SK-N-SH (cell line): ENCODE measurements around the gene FLRT1. TPM values are rescaled to one million over a fixed set of nuclear protein-coding genes. Genes with fewer than 3 reads are reported as not detected.

Source experiments
- CTCF ChIA-PET: fragments of 300-600, 350-600 bp; formaldehyde crosslinking; extraction: SDS; loops from one replicate; lab custom pipeline; 2021; lab: Yijun Ruan, JAX
- POLR2A ChIA-PET: fragments of 350-600 bp; sonication (Branson Sonifier 250); formaldehyde crosslinking; extraction: SDS; loops from one replicate; lab custom pipeline; 2020; ENCODE audit warnings: antibody characterized with exemption, inconsistent platforms; lab: Yijun Ruan, JAX
- DNase-seq: peaks from one replicate; pipeline ENCODE4 v3.0.0; 2012
- H2AFZ ChIP-seq: fragments of 200-600 bp; sonication (generic); 2 replicates; pipeline ENCODE4 v1.8.1; 2016; ENCODE audit warnings: antibody characterized with exemption, mild to moderate bottlenecking, low read depth
- H3F3A ChIP-seq: fragments of 200-600 bp; sonication (generic); replicated peaks from 2 replicates; pipeline ENCODE3; 2016; ENCODE audit warnings: antibody characterized with exemption, mild to moderate bottlenecking; ENCODE audit not compliant: insufficient read depth
- H3K27ac ChIP-seq, 2 experiments: fragments of 200-500 bp in 1 of 2; fragments of 200-600 bp in 1 of 2; sonication (Bioruptor generic) in 1 of 2; sonication (generic), shearing (Covaris generic) in 1 of 2; 2 replicates each; pipeline versions ENCODE4 v1.5.1 to v1.6.1; 2014 to 2016; ENCODE audit warnings: low read depth in 2 of 2, inconsistent platforms in 1 of 2, low read length in 1 of 2, mild to moderate bottlenecking in 1 of 2, mixed read lengths in 1 of 2
- H3K27me3 ChIP-seq: fragments of 200-600 bp; sonication (generic), shearing (Covaris generic); 2 replicates; pipeline ENCODE4 v1.6.1; 2016; ENCODE audit warnings: mixed run types; ENCODE audit not compliant: insufficient read depth
- H3K36me3 ChIP-seq, 2 experiments: fragments of 200-500 bp in 1 of 2; fragments of 200-600 bp in 1 of 2; sonication (Bioruptor generic) in 1 of 2; sonication (generic) in 1 of 2; replicated peaks in 1 of 2; 2 replicates each; pipeline versions ENCODE3 to v1.5.1; 2014 to 2016; ENCODE audit warnings: low read length in 1 of 2, mild to moderate bottlenecking in 1 of 2; ENCODE audit not compliant: insufficient read depth in 2 of 2, control insufficient read depth in 1 of 2
- H3K4me1 ChIP-seq, 2 experiments: fragments of 200-500 bp in 1 of 2; fragments of 200-600 bp in 1 of 2; sonication (Bioruptor generic) in 1 of 2; sonication (generic), shearing (Covaris generic) in 1 of 2; 2 replicates each; pipeline versions ENCODE4 v1.5.1 to v1.6.1; 2014 to 2016; ENCODE audit warnings: low read depth in 1 of 2, low read length in 1 of 2, mixed run types in 1 of 2; ENCODE audit not compliant: insufficient read depth in 2 of 2, control insufficient read depth in 1 of 2
- H3K4me2 ChIP-seq: fragments of 200-600 bp; sonication (generic), shearing (Covaris generic); 2 replicates; pipeline ENCODE4 v1.6.1; 2017; ENCODE audit warnings: mixed run types
- H3K4me3 ChIP-seq, 2 experiments: fragments of 200-500 bp in 1 of 2; fragments of 200-600 bp in 1 of 2; sonication (Bioruptor generic) in 1 of 2; sonication (generic), shearing (Covaris generic) in 1 of 2; 2 replicates each; pipeline versions ENCODE4 v1.5.1 to v1.8.1; 2014 to 2016; ENCODE audit warnings: low read depth in 2 of 2, inconsistent platforms in 1 of 2, low read length in 1 of 2, mild to moderate bottlenecking in 1 of 2, mixed read lengths in 1 of 2, moderate library complexity in 1 of 2
- H3K79me2 ChIP-seq: fragments of 200-600 bp; sonication (generic); 2 replicates; pipeline ENCODE4 v1.8.1; 2017; ENCODE audit warnings: mild to moderate bottlenecking; ENCODE audit not compliant: insufficient read depth
- H3K9ac ChIP-seq: fragments of 200-600 bp; sonication (generic); 2 replicates; pipeline ENCODE4 v1.6.1; 2017; ENCODE audit warnings: mixed run types
- H3K9me2 ChIP-seq: fragments of 200-600 bp; sonication (generic); 2 replicates; pipeline ENCODE4 v1.6.1; 2017; ENCODE audit warnings: mixed run types
- H3K9me3 ChIP-seq: fragments of 200-600 bp; sonication (generic); 2 replicates; pipeline ENCODE4 v1.6.1; 2017; ENCODE audit warnings: mixed run types, mild to moderate bottlenecking, moderate library complexity
- H4K20me1 ChIP-seq: fragments of 200-600 bp; sonication (generic); 2 replicates; pipeline ENCODE4 v1.6.1; 2017; ENCODE audit warnings: mild to moderate bottlenecking, mixed run types; ENCODE audit not compliant: insufficient read depth
- CHD2 ChIP-seq: fragments of 150-350 bp; IDR thresholded peaks from 2 replicates; pipeline ENCODE4 v1.6.1; 2018; ENCODE audit warnings: low read length; ENCODE audit not compliant: partially characterized antibody
- ELF1 ChIP-seq: IDR thresholded peaks from 2 replicates; pipeline ENCODE4 v1.4.0; 2012
- EP300 ChIP-seq, 2 experiments: IDR thresholded peaks; 2 replicates each; pipeline versions ENCODE4 v1.4.0 to v1.6.1; 2012; ENCODE audit warnings: borderline replicate concordance in 1 of 2, low read depth in 1 of 2, low read length in 1 of 2
- FOSL2 ChIP-seq: IDR thresholded peaks from 2 replicates; pipeline ENCODE4 v1.4.0; 2012; ENCODE audit warnings: low read depth, mild to moderate bottlenecking, moderate library complexity, borderline replicate concordance
- GABPA ChIP-seq: IDR thresholded peaks from 2 replicates; pipeline ENCODE4 v1.4.0; 2012; ENCODE audit warnings: low read depth, mild to moderate bottlenecking
- MEF2A ChIP-seq: IDR thresholded peaks from 2 replicates; pipeline ENCODE4 v1.4.0; 2012; ENCODE audit warnings: low read depth, borderline replicate concordance
- NFIC ChIP-seq: IDR thresholded peaks from 2 replicates; pipeline ENCODE4 v1.4.0; 2012; ENCODE audit warnings: borderline replicate concordance
- NRF1 ChIP-seq: IDR thresholded peaks from 2 replicates; pipeline ENCODE4 v1.6.1; 2012; ENCODE audit warnings: low read depth, mild to moderate bottlenecking, low read length
- RAD21 ChIP-seq: IDR thresholded peaks from 2 replicates; pipeline ENCODE4 v1.6.1; 2012; ENCODE audit warnings: mild to moderate bottlenecking, low read length
- RFX5 ChIP-seq: IDR thresholded peaks from 2 replicates; pipeline ENCODE4 v1.6.1; 2012; ENCODE audit warnings: mild to moderate bottlenecking, improper control_type of control experiment, low read length
- RXRA ChIP-seq: IDR thresholded peaks from 2 replicates; pipeline ENCODE4 v1.4.0; 2012; ENCODE audit warnings: low read depth, mild to moderate bottlenecking, borderline replicate concordance
- SMC3 ChIP-seq: IDR thresholded peaks from 2 replicates; pipeline ENCODE4 v1.6.1; 2012; ENCODE audit warnings: low read depth, low read length, improper control_type of control experiment
- TCF12 ChIP-seq: IDR thresholded peaks from 2 replicates; pipeline ENCODE4 v1.4.0; 2012
- YY1 ChIP-seq: IDR thresholded peaks from 2 replicates; pipeline ENCODE4 v1.4.0; 2012; ENCODE audit warnings: low read depth, mild to moderate bottlenecking
- WGBS: methylation state at CpG from one replicate; pipeline ENCODE4 v1.1.6; 2017; ENCODE audit warnings: low lambda C conversion rate; 5-methylcytosine and 5-hydroxymethylcytosine counted together
- polyA plus RNA-seq, 3 experiments: library from polyadenylated mRNA; depleted of rRNA; stranded (reverse); fragments of >200 nt; gene quantifications; 2 replicates each; pipeline ENCODE4 v1.2.3, GENCODE V29; 2012
- TF ChIP-seq, protein P1 (sequence below): IDR thresholded peaks from 2 replicates; pipeline ENCODE4 v1.6.1; 2012; ENCODE audit warnings: mild to moderate bottlenecking, low read depth, low read length, moderate library complexity
- TF ChIP-seq, protein P2 (sequence below): fragments of 200-600 bp; sonication (generic); IDR thresholded peaks from 2 replicates; pipeline ENCODE4 v1.6.1; 2017; ENCODE audit warnings: antibody characterized with exemption, mild to moderate bottlenecking, moderate library complexity
- TF ChIP-seq, protein P3 (sequence below): IDR thresholded peaks from 2 replicates; pipeline ENCODE4 v1.4.0; 2012; ENCODE audit warnings: low read depth, borderline replicate concordance
- TF ChIP-seq, protein P4 (sequence below): fragments of 150-350 bp; IDR thresholded peaks from 2 replicates; pipeline ENCODE4 v1.6.1; 2017; ENCODE audit warnings: antibody characterized with exemption, low read length, low read depth, borderline replicate concordance

The FLRT1 gene
- polyA plus RNA-seq, 1 of the 3 experiments (the other 2 are of a cell fraction): 0.03 TPM

DNA sequence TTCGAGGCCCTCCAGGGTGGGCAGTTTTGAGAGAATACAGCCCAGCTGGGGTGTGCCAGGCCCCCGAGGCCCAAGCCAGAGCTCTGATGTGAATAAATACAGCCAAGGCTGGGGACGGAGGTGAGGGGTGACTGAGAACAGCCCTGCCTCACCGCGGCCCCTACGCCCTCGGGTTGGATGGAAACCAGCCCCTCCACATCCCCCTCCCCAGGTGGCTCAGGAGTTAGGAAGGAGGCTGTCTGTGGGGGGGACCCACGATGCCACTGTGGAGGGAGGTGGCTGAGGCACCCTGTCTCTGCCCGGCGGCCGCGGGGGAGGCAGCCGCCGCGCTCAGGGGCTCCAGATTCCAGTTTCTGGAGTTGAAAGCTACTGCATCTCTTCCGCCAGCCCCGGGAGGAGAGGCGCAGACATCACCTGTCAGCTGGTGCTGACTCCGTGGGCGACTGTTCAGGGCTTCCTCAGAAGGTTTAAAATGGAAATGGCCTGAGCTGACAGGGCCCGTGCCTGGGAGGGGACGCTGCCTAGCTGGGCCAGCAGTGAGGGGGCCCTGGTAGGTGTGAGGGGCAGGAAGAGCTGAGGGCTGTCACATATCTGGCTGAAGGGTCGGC, 1.4 kb downstream of the FLRT1 start:
- no peak overlapping the region for H2AFZ ChIP-seq
- H3K79me2 ChIP-seq: no peaks in the 10 kb centered on the region
- DNase-seq: no peak
- H3K4me3 ChIP-seq: peak overlapping the region; percentile 58 to 62; a peak in 2 of 4 replicates
- no peak overlapping the region for H3K9ac ChIP-seq
- H3K4me1 ChIP-seq: peaks cover 3 to 67% of the 10 kb centered on the region in 2 experiments; a peak in 2 of 4 replicates
- CTCF ChIA-PET: interaction anchor here (0.7 to 11.1 kb wide), 7 partner anchors 11 to 200 kb away, joined by 3 to 207 read pairs (median 4); no protein-coding TSS in a partner anchor
- 0 out of 2 replicates have a peak, but pooled peaks cover 3% of the 10 kb centered on the region for H4K20me1 ChIP-seq
- H3K27me3 ChIP-seq: no peaks in the 10 kb centered on the region
- peak overlapping the region in 1 of 2 experiments; percentile 84; a peak in 2 of 4 replicates for H3K27ac ChIP-seq
- no peaks in the 10 kb centered on the region for H3K9me3 ChIP-seq
- peak overlapping the region; percentile 82 for H3K4me2 ChIP-seq
- no peaks in the 10 kb centered on the region for H3K9me2 ChIP-seq
- TF ChIP-seq NFIC: no peak
- TF ChIP-seq, protein P1, sequence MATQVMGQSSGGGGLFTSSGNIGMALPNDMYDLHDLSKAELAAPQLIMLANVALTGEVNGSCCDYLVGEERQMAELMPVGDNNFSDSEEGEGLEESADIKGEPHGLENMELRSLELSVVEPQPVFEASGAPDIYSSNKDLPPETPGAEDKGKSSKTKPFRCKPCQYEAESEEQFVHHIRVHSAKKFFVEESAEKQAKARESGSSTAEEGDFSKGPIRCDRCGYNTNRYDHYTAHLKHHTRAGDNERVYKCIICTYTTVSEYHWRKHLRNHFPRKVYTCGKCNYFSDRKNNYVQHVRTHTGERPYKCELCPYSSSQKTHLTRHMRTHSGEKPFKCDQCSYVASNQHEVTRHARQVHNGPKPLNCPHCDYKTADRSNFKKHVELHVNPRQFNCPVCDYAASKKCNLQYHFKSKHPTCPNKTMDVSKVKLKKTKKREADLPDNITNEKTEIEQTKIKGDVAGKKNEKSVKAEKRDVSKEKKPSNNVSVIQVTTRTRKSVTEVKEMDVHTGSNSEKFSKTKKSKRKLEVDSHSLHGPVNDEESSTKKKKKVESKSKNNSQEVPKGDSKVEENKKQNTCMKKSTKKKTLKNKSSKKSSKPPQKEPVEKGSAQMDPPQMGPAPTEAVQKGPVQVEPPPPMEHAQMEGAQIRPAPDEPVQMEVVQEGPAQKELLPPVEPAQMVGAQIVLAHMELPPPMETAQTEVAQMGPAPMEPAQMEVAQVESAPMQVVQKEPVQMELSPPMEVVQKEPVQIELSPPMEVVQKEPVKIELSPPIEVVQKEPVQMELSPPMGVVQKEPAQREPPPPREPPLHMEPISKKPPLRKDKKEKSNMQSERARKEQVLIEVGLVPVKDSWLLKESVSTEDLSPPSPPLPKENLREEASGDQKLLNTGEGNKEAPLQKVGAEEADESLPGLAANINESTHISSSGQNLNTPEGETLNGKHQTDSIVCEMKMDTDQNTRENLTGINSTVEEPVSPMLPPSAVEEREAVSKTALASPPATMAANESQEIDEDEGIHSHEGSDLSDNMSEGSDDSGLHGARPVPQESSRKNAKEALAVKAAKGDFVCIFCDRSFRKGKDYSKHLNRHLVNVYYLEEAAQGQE: no peak
- TF ChIP-seq ELF1: no peak
- TF ChIP-seq TCF12: no peak
- TF ChIP-seq YY1: no peak
- TF ChIP-seq GABPA: no peak
- no peak for TF ChIP-seq RXRA
- no peak for TF ChIP-seq NRF1
- no peak for TF ChIP-seq MEF2A
- no peak for TF ChIP-seq CHD2
- TF ChIP-seq, protein P2, sequence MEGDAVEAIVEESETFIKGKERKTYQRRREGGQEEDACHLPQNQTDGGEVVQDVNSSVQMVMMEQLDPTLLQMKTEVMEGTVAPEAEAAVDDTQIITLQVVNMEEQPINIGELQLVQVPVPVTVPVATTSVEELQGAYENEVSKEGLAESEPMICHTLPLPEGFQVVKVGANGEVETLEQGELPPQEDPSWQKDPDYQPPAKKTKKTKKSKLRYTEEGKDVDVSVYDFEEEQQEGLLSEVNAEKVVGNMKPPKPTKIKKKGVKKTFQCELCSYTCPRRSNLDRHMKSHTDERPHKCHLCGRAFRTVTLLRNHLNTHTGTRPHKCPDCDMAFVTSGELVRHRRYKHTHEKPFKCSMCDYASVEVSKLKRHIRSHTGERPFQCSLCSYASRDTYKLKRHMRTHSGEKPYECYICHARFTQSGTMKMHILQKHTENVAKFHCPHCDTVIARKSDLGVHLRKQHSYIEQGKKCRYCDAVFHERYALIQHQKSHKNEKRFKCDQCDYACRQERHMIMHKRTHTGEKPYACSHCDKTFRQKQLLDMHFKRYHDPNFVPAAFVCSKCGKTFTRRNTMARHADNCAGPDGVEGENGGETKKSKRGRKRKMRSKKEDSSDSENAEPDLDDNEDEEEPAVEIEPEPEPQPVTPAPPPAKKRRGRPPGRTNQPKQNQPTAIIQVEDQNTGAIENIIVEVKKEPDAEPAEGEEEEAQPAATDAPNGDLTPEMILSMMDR: no peak
- TF ChIP-seq EP300 (IDR thresholded peaks at IDR 0.05; ENCODE audit: borderline replicate concordance in 1 of 2, low read depth in 1 of 2, low read length in 1 of 2): no peak
- TF ChIP-seq RAD21: no peak
- no peak for TF ChIP-seq RFX5
- TF ChIP-seq, protein P3, sequence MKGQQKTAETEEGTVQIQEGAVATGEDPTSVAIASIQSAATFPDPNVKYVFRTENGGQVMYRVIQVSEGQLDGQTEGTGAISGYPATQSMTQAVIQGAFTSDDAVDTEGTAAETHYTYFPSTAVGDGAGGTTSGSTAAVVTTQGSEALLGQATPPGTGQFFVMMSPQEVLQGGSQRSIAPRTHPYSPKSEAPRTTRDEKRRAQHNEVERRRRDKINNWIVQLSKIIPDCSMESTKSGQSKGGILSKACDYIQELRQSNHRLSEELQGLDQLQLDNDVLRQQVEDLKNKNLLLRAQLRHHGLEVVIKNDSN: no peak
- no peak for TF ChIP-seq SMC3
- TF ChIP-seq FOSL2: no peak
- TF ChIP-seq, protein P4, sequence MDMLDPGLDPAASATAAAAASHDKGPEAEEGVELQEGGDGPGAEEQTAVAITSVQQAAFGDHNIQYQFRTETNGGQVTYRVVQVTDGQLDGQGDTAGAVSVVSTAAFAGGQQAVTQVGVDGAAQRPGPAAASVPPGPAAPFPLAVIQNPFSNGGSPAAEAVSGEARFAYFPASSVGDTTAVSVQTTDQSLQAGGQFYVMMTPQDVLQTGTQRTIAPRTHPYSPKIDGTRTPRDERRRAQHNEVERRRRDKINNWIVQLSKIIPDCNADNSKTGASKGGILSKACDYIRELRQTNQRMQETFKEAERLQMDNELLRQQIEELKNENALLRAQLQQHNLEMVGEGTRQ: no peak
- no peaks in the 10 kb centered on the region for H3K36me3 ChIP-seq
- WGBS: 85% methylated on average over 13 of the region's 23 CpGs
- no peaks in the 10 kb centered on the region for H3F3A ChIP-seq
- POLR2A ChIA-PET: interaction anchor here (0.9 to 1.4 kb wide), 7 partner anchors 9 to 63 kb away, joined by 3 to 5 read pairs (median 4); partner anchors contain the start of gene COX8A
